Measurements from ENCODE around the gene TEAD2.

GRCh38 chr19:49344505-49345423 lies 17.5 kb downstream of the TEAD2 start:
- TF ChIP-seq TOX (CRISPR knock-in tag; IDR thresholded peaks at IDR 0.05; ENCODE audit: borderline replicate concordance), result no peak
- TF ChIP-seq ARNTL (CRISPR knock-in tag; IDR thresholded peaks at IDR 0.05; ENCODE audit: borderline replicate concordance, low read depth), result no peak
- TF ChIP-seq ISL1 (CRISPR knock-in tag; IDR thresholded peaks at IDR 0.05), result no peak
- TF ChIP-seq PATZ1 (CRISPR knock-in tag; IDR thresholded peaks at IDR 0.05; ENCODE audit: borderline replicate concordance), result no peak
- no peak for TF ChIP-seq RARB (CRISPR knock-in tag; IDR thresholded peaks at IDR 0.05)
- no peak for TF ChIP-seq CREB5 (CRISPR knock-in tag; IDR thresholded peaks at IDR 0.05; ENCODE audit: low read depth)
- TF ChIP-seq OSR1 (CRISPR knock-in tag; IDR thresholded peaks at IDR 0.05), result no peak
- no peak for TF ChIP-seq ZFP3 (CRISPR knock-in tag; IDR thresholded peaks at IDR 0.05)
- no peak for TF ChIP-seq ZNF70 (CRISPR knock-in tag; IDR thresholded peaks at IDR 0.05)
- no peak for TF ChIP-seq SNAI2 (CRISPR knock-in tag; IDR thresholded peaks at IDR 0.05)
- no peak for TF ChIP-seq ZFP30 (CRISPR knock-in tag; IDR thresholded peaks at IDR 0.05)
- no peak for TF ChIP-seq BACH2 (CRISPR knock-in tag; IDR thresholded peaks at IDR 0.05; ENCODE audit: borderline replicate concordance)
